Smooth muscle cell (in vitro differentiated cells): Measurements from ENCODE around the gene PFDN5. TPM values are rescaled to one million over a fixed set of nuclear protein-coding genes. Genes with fewer than 3 reads are reported as not detected.

Source experiments
- DNase-seq: peaks from one replicate; lab custom pipeline; 2025; ENCODE audit not compliant: unreplicated experiment; lab: John Stamatoyannopoulos, UW
- H2AFZ ChIP-seq: fragments of 200-600 bp; sonication (generic); 2 replicates; pipeline ENCODE4 v1.6.0; 2016; ENCODE audit warnings: antibody characterized with exemption, low read depth, mild to moderate bottlenecking
- H3F3A ChIP-seq: fragments of 200-600 bp; sonication (generic); 2 replicates; pipeline ENCODE4 v1.6.0; 2017; ENCODE audit warnings: antibody characterized with exemption, low read depth
- H3K27ac ChIP-seq: fragments of 200-600 bp; sonication (generic); 2 replicates; pipeline ENCODE4 v1.5.1; 2016; ENCODE audit warnings: low read depth, mild to moderate bottlenecking
- H3K27me3 ChIP-seq: fragments of 200-600 bp; sonication (generic); 2 replicates; pipeline ENCODE4 v1.6.1; 2016; ENCODE audit warnings: low read depth, mild to moderate bottlenecking
- H3K36me3 ChIP-seq: fragments of 200-600 bp; sonication (generic); 2 replicates; pipeline ENCODE4 v1.5.1; 2016; ENCODE audit warnings: low read depth
- H3K4me1 ChIP-seq: fragments of 200-600 bp; sonication (generic); 2 replicates; pipeline ENCODE4 v1.5.1; 2016; ENCODE audit warnings: low read depth
- H3K4me2 ChIP-seq: fragments of 200-600 bp; sonication (generic); 2 replicates; pipeline ENCODE4 v1.6.0; 2016; ENCODE audit warnings: mild to moderate bottlenecking
- H3K4me3 ChIP-seq: fragments of 200-600 bp; sonication (generic); 2 replicates; pipeline ENCODE4 v1.5.1; 2016; ENCODE audit warnings: mild to moderate bottlenecking
- H3K79me2 ChIP-seq: fragments of 200-600 bp; sonication (generic); 2 replicates; pipeline ENCODE4 v1.6.0; 2016; ENCODE audit warnings: low read depth, mild to moderate bottlenecking
- H3K9ac ChIP-seq: fragments of 200-600 bp; sonication (generic); 2 replicates; pipeline ENCODE4 v1.6.0; 2016; ENCODE audit warnings: low read depth
- H3K9me3 ChIP-seq: fragments of 200-600 bp; sonication (generic); replicated peaks from 2 replicates; pipeline ENCODE4 v1.5.1; 2016; ENCODE audit warnings: low read depth
- H4K20me1 ChIP-seq: fragments of 200-600 bp; sonication (generic); 2 replicates; pipeline ENCODE4 v1.6.0; 2016; ENCODE audit warnings: low read depth
- WGBS: methylation state at CpG from one replicate; pipeline ENCODE4 v1.1.7; 2016; ENCODE audit warnings: low lambda C conversion rate; 5-methylcytosine and 5-hydroxymethylcytosine counted together
- polyA plus RNA-seq: library from polyadenylated mRNA; unstranded; fragments of >200 nt; fragmentation: Nextera tagmentation; extraction: Ambion mirVana; gene quantifications from 2 replicates; pipeline ENCODE4 v1.2.1, GENCODE V29; 2016
- total RNA-seq: library from RNA; depleted of rRNA; stranded (reverse); fragments of >200 nt; gene quantifications from 2 replicates; pipeline ENCODE4 v1.2.3, GENCODE V29; 2014
- TF ChIP-seq, protein P1 (sequence below): fragments of 200-600 bp; sonication (generic); IDR thresholded peaks from 2 replicates; pipeline ENCODE4 v1.5.1; 2017; ENCODE audit warnings: borderline replicate concordance, mild to moderate bottlenecking, antibody characterized with exemption; ENCODE audit not compliant: insufficient read depth, poor library complexity, severe bottlenecking

PFDN5 gene
- total and polyA plus RNA-seq, 2 experiments from 2014 or later: 416 to 523 TPM

DNA sequence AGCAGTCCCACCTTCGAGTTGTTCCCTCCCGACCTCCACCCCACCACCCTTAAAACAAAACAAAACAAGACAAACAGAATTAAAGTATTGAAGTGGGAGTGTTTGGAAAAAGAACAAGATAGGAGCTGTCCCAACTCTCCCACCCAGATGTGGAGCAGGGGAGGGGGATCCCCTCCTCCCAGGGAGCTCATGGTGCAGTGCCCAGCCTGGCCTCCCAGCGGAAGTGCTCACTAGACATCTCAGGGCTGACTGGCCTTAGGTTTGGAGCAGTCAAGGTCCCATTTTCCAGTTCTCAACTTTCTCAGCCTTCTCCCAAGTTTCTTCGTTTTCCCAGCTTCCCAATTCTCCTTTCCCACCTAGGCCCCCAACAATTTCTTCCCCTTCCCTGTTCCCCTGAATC is 37.9 kb downstream of the PFDN5 start:
- Histone ChIP-seq H3K4me3 (no peak overlapping the region), H3K27ac (no peak overlapping the region), H3K27me3 (no peaks in the 10 kb centered on the region), H3K36me3 (no peaks in the 10 kb centered on the region), H3K9ac (no peak overlapping the region), H3K9me3 (no peaks in the 10 kb centered on the region), H2AFZ (no peak overlapping the region), H3K4me2 (no peak overlapping the region), H4K20me1 (no peaks in the 10 kb centered on the region), H3F3A (no peaks in the 10 kb centered on the region), H3K4me1 (peaks cover 17% of the 10 kb centered on the region), H3K79me2 (no peaks in the 10 kb centered on the region)
- TF ChIP-seq, protein P1, sequence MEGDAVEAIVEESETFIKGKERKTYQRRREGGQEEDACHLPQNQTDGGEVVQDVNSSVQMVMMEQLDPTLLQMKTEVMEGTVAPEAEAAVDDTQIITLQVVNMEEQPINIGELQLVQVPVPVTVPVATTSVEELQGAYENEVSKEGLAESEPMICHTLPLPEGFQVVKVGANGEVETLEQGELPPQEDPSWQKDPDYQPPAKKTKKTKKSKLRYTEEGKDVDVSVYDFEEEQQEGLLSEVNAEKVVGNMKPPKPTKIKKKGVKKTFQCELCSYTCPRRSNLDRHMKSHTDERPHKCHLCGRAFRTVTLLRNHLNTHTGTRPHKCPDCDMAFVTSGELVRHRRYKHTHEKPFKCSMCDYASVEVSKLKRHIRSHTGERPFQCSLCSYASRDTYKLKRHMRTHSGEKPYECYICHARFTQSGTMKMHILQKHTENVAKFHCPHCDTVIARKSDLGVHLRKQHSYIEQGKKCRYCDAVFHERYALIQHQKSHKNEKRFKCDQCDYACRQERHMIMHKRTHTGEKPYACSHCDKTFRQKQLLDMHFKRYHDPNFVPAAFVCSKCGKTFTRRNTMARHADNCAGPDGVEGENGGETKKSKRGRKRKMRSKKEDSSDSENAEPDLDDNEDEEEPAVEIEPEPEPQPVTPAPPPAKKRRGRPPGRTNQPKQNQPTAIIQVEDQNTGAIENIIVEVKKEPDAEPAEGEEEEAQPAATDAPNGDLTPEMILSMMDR: no peak
- WGBS: 92% methylated on average over 4 of the region's 4 CpGs
- DNase-seq: no peak

DNA sequence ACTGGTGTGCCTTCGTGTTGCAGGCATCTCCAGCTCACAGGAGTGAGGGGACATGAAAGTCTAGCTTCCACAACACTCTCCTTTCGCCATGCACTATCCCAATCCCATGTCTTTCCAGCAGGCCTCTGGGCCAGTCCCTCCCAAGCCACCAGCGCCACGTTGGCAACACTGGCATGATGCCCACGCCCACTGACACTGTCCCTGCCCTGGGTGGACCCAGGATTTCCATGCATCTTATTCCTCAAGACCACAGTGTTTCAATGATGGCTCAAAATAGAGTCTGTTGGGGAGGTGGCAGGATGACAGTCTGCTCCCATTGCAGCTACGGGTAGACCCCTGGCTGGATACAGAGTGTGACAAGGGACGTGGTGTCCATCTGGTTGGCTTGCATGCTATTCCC is 38.5 kb downstream of the PFDN5 start:
- no peaks in the 10 kb centered on the region for H3K36me3 ChIP-seq
- H3K4me3 ChIP-seq: no peak overlapping the region
- H4K20me1 ChIP-seq: no peaks in the 10 kb centered on the region
- no peak overlapping the region for H3K4me2 ChIP-seq
- WGBS: 75% methylated on average over 6 of the region's 7 CpGs
- H3K9ac ChIP-seq: no peak overlapping the region
- no peaks in the 10 kb centered on the region for H3K79me2 ChIP-seq
- no peak for DNase-seq
- TF ChIP-seq, protein P1: no peak
- no peaks in the 10 kb centered on the region for H3K27me3 ChIP-seq
- H3K9me3 ChIP-seq: no peaks in the 10 kb centered on the region
- H3K27ac ChIP-seq: no peak overlapping the region
- peaks cover 23% of the 10 kb centered on the region for H3K4me1 ChIP-seq
- H2AFZ ChIP-seq: no peak overlapping the region
- no peaks in the 10 kb centered on the region for H3F3A ChIP-seq

DNA sequence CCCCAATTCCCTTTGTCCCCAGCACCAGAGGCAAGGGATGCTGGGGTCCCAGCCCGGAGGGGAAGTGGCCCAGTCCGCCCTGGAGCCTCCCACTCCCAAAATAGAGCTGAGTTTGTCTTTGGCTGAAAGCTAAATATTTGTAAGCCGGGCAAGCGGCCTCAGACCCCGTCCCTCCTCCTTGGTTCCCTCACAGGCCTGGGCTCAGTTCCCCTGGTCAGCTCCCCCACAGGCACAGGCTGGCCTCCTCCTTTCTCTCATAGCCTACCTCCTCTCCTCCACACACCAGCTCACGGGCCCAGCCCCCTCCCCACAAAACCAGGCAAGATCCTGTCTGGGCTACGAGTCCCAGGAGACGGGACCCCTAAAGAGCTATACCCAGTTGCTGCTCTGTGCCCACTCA is 39.5 kb downstream of the PFDN5 start:
- no peaks in the 10 kb centered on the region for H4K20me1 ChIP-seq
- WGBS: 81% methylated on average over 8 of the region's 8 CpGs
- no peak overlapping the region for H3K4me3 ChIP-seq
- no peaks in the 10 kb centered on the region for H3F3A ChIP-seq
- no peak for DNase-seq
- TF ChIP-seq, protein P1: no peak
- H3K27me3 ChIP-seq: no peaks in the 10 kb centered on the region
- H3K36me3 ChIP-seq: no peaks in the 10 kb centered on the region
- no peak overlapping the region for H3K9ac ChIP-seq
- no peaks in the 10 kb centered on the region for H3K9me3 ChIP-seq
- no peaks in the 10 kb centered on the region for H3K79me2 ChIP-seq
- no peak overlapping the region for H2AFZ ChIP-seq
- peaks cover 27% of the 10 kb centered on the region for H3K4me1 ChIP-seq
- H3K4me2 ChIP-seq: no peak overlapping the region
- no peak overlapping the region for H3K27ac ChIP-seq

DNA sequence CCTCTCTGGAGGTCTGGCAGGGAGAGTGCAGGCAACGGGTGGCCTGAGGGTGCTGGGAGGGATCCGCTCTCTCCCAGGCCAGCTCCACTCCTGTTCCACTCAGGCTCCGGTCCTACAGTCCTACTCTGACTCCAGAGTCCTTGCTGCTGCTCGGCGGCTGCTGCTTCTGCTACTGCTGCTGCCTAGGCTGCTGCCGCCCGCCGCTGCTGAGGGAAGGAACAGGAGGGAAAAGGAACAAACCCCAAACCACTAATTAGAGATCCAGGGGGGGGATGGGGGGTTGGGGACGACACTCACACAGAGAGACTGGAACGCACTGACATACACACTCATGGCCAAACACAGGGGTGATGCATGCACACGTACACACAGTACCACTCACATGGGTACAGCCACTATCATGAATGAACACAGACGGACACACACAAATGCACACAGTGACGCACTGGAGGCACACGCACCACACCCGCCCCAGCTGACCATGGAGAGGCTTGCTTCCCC is 40.9 kb downstream of the PFDN5 start, which contains the start of gene SP7:
Gene SP7 (minus strand): TSS at position 174 of the 501 bp plus-strand sequence. CDS start 708 bp downstream, outside the sequence.
- Histone ChIP-seq H3K9me3 (no peaks in the 10 kb centered on the region), H3F3A (peaks cover 11% of the 10 kb centered on the region), H3K27ac (no peak within 1 kb of the TSS), H3K27me3 (no peaks in the 10 kb centered on the region), H2AFZ (no peak within 1 kb of the TSS), H3K4me2 (no peak within 1 kb of the TSS), H4K20me1 (no peaks in the 10 kb centered on the region), H3K4me1 (peaks cover 27% of the 10 kb centered on the region), H3K4me3 (no peak within 1 kb of the TSS), H3K36me3 (no peaks in the 10 kb centered on the region), H3K9ac (no peak within 1 kb of the TSS), H3K79me2 (no peaks in the 10 kb centered on the region)
- no peak for DNase-seq
- TF ChIP-seq, protein P1: no peak
- WGBS: 68% methylated on average over 12 of the region's 15 CpGs
